ENCODE results near the gene CPT1C.
A peak's percentile ranks its signal among the peaks of the same experiment; 100 is the strongest.

Gene CPT1C

DNA sequence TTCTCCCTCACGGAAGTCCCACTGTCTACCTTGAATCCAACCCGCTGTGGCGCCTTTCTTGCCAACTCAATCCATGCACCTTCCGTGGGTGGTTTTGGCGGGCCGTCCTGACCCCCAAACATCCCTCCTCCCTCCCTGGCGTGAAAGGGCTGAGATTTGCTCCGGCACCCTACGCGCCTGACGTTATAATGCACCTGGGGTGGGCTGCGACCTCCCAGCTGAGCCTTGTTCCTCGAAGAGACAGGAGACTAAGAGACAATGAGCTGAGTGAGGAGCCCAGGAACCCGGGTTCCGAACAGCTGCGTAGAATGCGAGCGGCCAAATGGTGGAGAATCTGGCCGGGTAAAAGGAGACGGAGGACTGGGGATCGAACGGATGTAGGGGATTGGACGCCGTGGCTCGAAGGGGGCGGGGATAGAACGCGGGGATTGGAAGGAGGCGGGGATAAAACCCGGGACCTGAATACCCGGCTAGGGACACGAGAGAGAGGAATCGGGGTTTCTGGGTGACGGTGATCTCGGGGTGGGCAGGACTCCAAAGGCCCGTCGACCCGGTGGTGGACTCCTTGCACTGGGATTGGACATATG, at the start of gene CPT1C:
CPT1C (plus strand) TSS at position 461 of the 587 bp plus-strand sequence. CDS start 1,137 bp downstream, outside the sequence.
- peak; percentile 97 for DNase-seq

DNA sequence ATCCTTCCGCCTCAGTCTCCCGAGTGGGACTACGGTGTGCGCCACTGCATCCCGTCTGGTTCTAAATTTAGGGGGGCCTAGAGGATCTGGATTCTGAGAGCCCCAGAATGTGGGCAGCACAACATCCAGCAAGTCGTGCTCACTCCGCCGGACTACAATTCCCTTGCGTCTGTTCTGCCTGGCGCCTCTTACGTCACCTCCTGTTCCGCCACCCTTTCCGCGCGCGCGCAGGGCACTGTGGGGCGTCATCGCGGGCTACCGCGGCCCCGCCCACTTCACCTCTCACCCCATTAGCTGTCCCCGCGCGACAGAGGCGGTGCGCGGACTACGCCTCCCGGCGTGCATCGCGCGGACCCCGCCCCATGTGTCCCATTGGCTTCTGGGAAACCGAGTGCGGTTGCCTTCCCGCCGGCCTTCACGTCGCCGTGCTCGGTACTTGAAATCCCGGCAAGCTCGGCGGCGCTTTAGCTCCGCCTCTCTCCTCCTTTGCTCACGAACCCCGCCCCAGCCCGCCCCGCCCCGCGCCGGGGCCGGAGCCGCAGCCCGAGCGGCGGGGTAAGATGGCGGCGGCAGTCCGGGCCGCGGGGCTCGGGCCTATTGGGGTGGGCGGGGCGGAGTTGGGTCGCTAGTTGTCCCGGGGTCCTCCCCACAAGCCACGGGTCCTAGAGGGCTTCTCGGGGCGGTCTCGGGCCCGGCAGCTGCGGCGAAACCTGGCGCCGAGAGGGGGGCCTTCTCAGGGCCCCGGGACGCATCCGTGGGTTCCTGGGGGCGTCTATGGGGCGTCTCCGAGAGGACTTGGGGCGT, 49.0 kb upstream of the CPT1C start, which contains the start of gene SCAF1:
SCAF1 (plus strand) TSS at position 522 of the 804 bp plus-strand sequence. CDS start 2,818 bp downstream, outside the sequence.
- peak; percentile 98 for DNase-seq

DNA sequence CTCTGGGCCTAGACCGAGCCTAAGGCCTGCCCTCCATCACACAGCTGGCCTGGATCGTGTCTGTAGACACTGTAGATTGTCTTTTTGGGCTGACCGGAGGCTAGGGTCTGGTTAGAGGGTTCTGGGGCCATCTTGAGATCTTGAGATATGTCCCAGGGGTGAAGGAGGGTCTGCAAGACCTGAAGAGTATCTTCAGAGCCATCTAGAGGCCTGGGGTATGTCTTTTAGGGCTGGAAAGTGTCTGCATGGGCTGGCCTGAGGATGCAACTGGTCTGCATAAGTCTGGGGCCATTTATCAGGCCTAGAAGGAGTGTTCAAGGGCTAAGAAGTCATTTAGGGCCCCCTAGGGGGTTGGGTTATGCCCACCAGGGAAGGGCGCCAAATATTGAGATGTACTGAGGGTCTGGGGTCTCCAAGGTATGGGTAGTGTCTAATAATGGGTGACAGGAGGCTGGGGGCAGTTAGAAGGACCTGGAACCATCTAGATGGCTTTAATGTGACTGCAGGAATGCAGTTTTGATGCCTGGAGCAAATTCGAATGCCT, 48.4 kb upstream of the CPT1C start:
- DNase-seq: no peak

DNA sequence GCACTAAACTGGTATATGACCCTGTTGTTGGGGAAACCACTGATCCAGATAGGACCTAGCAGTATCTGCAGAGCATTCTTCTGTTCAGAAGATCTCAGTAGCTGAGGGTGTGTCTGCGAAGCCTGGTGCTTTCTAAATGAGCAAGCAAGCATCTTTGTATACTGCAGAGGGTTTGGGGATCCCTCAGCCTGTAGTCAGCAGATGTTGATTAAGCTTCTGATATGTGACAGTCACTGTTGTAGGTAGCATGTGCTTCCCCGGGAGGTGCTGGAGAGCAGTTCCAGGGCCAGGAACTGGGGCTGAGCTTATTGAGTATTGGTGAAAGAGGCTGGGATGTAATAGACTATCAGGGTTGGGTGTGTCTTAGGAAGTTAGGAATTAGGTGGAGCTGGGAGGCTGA, 47.5 kb upstream of the CPT1C start:
- no peak for DNase-seq

DNA sequence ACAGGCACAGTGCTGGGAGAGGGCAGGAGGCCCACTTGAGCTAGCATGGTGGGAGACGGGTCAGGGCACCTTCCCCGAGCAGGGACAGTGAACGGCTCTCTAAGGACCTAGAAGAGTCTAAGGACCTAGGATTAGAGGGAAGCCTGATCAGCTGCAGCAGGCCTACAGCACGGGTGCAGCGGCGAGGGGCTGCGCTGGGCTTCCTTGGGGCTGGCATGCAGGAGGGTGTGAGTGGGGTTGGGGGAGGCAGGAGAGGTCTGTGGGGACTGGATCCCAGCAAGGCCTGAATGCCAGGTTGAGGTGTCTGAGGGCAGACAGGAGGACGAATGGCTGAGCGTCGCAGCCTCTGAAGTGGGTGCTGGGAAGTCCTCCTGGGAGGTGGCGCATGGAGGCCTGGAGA, 45.3 kb upstream of the CPT1C start:
- DNase-seq: no peak

DNA sequence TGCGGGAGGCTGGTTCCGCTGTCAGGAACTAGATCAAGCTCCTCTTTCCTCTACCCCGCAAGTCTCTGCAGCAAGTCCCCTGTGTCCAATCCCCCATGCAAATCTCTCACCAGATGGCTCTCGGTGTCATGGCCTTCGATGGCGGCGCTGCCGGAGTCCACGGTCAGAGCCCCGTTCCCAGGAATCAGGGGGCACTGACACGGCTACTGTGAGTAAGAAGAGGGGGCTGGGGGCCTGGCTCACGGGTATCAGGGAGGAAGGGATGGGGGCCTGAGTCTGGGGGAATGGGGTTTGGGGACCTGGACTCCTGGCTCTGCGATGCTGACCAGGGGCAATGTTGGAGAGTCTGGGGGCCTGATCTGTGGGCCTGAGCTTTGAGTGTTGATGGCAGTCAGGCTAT, 44.9 kb upstream of the CPT1C start:
- DNase-seq: no peak

DNA sequence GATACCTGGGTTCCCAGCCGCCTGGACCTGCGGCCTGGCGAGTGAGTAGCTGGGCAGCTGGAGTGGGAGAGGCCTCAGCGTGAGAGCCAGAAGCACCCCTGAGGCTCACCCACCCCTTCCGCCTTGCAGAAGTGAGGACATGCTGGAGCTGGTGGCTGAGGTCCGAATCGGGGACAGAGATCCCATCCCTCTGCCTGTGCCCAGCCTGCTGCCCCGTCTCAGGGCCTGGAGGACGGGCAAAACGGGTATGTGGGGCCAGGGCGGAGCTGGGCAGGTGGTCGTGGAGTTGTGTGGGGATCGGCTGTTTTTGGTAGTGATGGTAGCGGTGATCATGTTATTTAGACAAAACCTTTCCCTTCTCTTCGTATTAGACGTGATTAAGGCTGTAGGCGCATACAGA, 44.3 kb upstream of the CPT1C start:
- DNase-seq: no peak

DNA sequence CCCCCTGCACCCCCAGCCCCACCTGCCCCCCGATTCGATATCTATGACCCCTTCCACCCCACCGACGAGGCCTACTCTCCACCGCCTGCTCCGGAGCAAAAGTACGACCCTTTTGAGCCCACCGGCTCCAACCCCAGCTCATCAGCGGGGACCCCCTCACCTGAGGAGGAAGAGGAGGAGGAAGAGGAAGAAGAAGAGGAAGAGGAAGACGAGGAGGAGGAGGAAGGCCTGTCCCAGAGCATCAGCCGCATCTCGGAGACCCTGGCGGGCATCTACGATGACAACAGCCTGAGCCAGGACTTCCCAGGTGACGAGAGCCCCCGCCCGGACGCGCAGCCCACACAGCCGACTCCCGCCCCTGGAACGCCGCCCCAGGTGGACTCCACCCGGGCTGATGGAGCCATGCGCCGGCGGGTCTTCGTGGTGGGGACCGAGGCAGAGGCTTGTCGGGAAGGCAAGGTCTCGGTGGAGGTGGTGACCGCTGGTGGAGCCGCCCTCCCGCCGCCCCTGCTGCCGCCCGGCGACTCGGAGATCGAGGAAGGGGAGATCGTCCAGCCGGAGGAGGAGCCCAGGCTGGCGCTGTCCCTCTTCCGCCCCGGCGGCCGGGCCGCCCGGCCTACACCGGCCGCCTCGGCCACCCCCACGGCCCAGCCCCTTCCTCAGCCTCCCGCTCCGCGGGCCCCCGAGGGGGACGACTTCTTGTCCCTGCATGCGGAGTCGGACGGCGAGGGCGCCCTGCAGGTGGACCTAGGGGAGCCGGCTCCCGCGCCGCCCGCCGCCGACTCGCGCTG, 39.7 kb upstream of the CPT1C start:
- DNase-seq: no peak

DNA sequence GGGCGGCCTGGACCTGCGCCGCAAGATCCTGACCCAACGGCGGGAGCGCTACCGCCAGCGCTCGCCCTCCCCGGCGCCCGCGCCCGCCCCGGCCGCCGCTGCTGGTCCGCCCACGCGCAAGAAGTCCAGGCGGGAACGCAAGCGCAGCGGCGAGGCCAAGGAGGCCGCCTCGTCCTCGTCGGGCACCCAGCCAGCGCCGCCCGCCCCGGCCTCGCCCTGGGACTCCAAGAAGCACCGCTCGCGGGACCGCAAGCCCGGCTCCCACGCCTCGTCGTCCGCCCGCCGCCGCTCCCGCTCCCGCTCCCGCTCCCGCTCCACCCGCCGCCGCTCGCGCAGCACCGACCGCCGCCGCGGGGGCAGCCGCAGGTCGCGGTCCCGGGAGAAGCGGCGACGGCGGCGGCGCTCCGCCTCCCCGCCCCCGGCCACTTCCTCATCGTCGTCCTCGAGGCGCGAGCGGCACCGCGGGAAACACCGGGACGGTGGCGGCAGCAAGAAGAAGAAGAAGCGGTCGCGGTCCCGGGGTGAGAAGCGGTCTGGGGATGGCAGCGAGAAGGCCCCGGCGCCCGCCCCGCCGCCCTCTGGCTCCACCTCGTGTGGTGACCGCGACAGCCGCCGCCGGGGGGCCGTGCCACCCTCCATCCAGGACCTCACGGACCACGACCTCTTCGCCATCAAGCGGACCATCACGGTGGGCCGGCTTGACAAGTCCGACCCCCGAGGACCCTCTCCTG, 38.9 kb upstream of the CPT1C start:
- no peak for DNase-seq

DNA sequence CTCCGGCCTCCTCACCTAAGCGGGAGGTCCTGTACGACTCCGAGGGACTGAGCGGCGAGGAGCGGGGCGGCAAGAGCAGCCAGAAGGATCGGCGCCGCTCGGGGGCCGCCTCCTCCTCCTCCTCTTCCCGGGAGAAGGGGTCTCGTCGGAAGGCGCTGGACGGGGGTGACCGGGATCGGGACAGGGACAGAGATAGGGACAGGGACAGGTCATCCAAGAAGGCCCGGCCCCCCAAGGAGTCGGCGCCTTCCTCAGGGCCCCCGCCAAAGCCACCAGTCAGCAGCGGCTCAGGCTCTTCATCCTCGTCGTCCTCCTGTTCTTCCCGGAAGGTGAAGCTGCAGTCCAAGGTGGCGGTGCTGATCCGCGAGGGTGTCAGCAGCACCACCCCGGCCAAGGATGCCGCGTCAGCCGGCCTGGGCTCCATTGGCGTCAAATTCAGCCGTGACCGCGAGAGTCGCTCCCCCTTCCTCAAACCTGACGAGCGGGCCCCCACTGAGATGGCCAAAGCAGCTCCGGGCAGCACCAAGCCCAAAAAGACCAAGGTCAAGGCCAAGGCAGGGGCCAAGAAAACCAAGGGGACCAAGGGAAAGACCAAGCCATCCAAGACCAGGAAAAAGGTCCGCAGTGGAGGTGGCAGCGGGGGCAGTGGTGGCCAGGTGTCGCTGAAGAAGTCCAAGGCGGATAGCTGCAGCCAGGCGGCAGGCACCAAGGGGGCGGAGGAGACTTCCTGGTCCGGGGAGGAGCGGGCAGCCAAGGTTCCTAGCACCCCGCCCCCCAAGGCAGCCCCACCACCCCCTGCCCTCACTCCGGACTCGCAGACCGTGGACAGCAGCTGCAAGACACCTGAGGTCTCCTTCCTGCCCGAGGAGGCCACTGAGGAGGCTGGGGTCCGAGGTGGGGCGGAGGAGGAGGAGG, 38.1 kb upstream of the CPT1C start:
- no peak for DNase-seq

DNA sequence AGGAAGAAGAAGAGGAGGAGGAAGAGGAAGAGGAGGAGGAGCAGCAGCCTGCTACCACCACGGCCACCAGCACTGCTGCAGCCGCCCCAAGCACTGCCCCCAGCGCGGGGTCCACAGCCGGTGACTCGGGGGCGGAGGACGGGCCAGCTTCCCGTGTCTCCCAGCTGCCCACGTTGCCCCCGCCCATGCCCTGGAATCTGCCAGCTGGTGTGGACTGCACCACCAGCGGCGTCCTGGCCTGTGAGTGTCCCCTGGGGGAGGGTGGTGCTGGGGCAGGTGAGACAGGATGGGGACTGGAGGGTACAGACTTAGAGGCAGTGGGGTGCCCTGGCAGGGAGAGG, 37.5 kb upstream of the CPT1C start:
- DNase-seq: no peak

DNA sequence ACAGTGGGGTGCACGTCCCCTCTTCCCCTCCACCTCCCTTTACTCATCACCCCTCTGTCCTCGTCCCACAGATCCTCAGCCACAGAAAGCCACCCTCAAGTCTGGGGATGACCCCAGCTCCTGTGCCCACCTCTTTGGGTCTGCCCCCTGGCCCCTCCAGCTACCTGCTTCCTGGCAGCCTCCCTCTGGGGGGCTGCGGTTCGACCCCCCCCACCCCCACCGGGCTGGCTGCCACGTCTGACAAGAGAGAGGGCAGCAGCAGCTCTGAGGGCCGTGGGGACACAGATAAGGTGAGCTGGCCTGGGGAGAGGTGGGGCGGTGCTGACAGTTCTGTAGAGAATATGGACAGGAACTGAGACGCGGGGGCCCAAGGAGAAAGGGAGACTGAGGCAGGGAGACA, 36.3 kb upstream of the CPT1C start:
- no peak for DNase-seq

DNA sequence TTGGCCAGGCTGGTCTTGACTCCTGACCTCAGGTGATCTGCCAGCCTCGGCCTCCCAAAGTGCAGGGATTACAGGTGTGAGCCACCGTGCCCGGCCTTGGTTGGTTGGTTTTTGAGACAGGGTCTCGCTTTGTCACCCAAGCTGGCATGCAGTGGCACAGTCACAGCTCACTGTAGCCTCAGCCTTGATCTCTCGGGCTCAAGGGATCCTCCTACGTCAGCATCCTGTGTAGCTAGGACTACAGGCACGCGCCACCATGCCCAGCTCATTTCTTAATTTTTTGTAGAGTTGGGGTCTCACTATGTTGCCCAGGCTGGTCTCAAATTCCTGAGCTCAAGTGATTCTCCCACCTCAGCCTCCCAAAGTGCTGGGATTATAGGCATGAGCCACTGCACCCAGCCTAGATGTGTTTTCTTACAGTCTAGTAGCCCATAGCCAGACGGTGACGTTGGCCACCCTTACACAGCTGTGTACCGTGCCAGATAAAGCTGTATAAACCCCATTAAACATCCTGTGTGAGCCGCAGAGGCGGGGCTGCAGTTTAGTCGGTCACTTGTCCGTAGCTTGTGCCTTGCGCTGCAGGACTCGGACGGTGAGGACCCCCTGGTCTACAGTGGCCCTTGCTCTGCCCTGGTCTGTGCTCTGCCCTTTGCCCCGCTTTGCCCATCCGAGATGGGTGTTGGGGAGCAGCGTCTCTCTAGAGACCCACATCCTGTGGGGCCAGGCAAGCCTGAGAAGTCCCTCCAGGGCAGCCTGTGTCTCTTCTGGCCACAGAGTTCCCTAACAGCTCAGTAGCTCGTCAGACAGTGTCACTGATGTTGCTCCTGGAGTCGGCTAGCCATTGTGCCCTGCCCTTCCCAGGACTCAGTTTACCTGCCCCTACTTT, 35.1 kb upstream of the CPT1C start:
- DNase-seq: no peak

DNA sequence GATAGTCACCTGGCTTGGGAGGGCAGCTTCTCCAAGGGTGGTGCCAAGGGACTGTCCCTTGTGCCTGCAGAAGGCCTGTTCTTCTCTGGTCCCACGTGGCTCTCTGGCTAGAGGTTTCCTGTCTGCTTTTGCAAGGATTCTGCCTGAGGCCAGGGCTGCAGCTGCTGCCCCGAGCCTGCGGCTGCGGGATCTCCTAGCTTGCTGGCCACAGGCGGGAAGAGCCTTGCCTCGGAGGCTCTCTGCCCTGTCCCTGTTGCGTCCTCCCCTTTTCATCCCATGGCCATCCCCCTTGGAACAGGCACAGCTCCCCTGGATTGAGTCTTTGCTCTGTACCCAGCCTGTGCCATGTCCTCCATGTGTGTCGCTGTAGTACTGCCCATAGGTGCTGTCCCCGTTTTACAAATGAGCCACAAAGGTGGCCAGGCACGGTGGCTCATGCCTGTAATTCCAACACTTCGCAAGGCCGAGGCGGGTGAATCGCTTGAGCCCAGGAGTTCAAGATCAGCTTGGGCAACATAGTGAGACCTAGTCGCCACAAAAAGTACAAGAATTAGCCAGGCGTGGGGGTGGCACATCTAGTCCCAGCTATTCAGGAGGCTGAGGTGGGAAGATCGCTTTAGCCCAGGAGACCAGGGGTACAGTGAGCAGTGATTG, 34.3 kb upstream of the CPT1C start:
- no peak for DNase-seq

DNA sequence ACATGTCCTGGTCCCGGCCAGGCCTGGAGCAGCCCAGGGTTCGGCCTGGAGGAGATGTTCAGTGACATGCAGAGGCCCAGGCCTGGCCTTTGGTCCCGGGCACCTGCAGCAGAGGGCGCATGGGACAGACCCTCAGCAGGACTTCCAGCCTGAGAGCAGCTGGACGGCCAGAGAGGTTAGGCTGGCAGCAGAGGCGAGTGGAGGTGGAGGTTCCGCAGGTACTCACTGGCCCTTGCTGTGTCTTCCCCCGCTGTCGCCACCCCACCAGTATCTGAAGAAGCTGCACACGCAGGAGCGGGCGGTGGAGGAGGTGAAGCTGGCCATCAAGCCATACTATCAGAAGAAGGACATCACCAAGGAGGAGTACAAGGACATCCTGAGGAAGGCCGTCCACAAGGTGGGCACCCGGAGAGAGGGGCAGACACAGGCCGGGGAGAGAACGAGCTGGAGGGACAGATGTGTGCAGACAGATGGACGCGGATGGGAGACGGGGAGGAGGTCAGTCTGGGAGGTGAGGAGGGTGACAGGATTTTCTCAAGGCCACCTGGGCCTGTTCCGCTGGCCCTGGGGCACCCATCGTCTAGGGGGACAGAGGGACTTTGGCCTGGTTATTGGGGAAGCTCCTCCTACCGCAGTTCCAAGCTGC, 33.3 kb upstream of the CPT1C start:
- DNase-seq: no peak

DNA sequence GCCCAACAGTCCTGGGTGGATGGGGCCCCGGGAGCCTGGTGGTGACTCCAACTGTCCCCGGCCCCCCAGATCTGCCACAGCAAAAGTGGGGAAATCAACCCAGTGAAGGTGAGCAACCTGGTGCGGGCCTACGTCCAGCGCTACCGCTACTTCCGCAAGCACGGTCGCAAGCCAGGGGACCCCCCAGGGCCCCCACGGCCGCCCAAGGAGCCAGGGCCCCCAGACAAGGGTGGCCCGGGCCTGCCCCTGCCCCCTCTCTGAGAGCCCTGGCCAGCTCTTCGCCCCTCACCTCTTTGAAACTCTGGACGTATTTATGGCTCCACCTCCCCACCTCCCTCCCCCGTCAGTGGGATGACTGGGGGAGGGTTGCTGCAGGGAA, 32.8 kb upstream of the CPT1C start:
- no peak for DNase-seq

DNA sequence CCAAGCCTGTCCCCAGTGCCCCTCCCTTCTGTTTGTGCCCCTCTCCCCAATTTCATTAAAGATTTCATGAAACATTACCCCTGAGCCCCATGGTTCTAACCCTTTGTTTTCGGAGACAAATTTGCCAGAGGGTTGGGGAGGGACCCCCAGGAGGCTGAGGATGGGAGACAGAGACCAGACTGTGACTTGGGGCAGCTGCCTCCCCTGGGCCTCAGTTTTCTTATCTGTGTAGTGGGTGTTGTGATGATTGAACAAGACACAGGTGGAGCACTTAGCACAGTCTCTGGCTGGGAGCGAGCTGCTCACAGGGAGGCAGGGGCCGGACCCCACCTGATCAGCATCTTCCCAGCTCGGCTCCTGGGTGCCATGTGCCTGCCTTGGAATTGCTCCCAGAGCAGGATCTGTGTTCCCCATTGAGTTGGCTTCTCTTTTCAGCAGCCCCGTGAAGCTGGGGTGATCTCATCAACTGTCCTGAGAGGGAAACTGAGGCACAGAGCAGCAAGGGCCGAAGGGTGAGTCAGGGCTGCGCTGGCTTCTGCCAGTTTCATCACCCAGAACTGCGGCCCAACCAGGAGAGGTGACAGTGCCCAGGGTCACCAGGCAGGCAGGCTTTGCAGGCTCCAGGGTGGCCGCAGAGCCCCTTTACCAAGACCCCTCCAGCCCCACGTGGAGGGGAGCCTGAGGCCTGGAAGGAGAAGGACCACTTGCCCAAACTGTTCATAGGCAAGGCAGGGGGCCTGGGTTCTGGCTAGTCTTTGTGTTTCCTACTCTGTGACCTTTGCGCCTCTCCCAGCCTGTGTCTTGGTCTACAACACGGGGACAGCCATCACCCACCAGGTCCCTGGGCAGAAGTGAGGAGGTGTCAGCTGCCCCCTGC, 32.1 kb upstream of the CPT1C start:
- no peak for DNase-seq

DNA sequence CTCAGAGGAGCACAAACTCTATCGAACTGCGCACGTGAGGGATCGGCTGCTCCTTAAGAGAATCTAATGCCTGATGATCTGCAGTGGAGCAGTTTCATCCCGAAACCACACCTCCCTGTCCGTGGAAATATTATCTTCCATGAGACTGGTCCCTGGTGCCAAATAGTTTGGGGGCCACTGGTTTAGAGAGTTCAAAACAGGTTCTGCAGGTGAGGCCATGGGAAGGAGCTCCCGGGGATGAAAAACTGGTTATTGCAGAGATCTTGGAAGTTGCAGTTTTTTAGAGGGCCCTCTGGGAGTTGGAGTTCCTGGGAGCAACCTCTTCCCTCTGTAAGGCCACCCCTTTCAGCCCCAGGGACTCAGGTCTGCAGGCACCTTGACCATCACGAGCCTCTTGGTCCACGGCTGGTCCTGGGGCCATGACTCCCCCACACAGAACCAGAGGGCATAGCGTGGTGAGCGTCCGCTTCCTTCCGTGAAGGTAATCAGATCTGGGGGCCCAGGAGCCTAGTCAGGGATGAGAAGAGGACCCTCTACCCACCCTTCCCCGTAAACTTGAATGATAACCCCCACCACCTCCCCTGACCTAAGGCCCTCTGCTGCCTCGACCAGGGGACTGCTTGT, 30.5 kb upstream of the CPT1C start:
- DNase-seq: no peak
